GM04503 (cell line): ENCODE measurements around the gene MRPL2.

Source experiments
- DNase-seq: peaks from one replicate; pipeline ENCODE4 v3.0.0-alpha.2; 2012; ENCODE audit warnings: low read depth

The MRPL2 gene

DNA sequence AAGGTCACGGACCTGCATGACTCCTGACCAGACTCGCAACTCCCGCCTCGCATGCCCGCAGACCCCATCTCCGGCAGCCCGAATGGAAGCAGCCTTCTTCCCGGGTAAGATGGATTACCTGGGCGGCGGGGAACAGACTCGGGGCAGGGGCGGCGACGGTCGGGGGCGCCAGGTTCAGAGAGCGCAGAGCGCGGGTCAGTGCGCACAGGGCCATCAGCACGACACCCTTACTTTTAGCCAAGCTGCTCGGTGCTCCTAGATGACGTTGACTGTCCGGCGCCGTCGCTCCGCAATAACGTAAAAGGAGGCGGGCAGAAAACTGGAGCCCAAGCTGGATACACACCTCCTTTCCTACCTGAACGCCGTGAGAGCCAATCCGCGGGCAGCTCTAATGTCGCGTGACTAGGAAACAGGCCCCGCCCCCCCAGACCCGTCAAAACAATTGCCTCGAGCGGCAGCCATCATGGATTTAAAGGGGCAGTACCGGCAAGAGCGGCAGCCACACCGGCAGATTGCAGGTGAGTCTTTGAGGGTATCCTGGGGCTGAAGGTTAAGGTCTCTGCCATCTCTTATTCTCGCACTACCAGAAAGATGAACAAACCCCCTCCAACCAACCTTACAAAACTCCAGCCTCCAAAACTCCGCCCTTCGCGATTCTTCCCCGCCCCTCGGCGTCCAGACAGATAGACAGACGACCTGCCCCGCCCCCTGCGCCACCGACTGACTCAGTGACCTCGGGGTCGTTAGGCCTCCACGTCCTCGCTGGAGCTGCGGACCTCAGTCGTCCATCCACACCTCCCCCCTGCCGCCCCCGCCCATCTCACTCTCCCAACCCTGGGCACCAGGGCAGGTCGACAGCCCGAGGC lies at the start of gene MRPL2, which contains the start of gene KLC4:
MRPL2 (minus strand) TSS at position 267 of the 866 bp plus-strand sequence; CDS start at position 214, 53 bp downstream.
KLC4 (plus strand) TSS at position 464 of the 866 bp plus-strand sequence. CDS start 1,705 bp downstream, outside the sequence.
- peak; percentile 92 for DNase-seq

DNA sequence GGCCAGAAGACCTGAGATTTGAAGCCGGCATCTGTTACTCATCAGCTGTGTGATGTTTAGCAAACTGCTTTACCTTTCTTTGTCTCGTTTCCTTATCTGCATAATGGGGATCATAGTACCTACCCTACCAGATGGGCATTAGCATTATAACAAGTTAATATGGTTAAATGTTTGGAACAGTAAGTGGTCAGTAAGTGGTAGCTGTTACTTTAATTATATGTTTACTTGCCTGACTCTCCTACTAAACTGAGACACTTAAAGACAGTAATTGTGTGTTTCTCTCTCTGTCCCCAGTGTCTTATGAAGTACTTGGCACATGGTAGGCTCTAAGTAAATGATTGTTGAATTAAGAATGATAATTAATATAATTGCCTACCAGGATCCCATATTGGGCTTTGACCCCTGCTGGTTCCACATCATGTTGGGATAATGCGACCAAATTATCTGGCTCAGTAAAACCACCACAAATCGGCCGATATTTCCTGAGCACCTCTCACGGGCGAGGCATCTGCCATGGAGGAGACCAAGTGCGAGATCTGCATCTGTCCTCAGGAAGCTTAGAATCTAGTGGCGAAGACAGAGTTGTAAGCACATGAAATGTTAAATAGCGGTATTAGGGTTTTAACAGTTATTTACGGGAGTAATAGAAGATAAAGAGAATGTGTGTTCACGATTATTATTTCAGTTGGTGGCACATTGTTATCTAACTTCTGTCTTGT lies 48.3 kb upstream of the MRPL2 start:
- no peak for DNase-seq

DNA sequence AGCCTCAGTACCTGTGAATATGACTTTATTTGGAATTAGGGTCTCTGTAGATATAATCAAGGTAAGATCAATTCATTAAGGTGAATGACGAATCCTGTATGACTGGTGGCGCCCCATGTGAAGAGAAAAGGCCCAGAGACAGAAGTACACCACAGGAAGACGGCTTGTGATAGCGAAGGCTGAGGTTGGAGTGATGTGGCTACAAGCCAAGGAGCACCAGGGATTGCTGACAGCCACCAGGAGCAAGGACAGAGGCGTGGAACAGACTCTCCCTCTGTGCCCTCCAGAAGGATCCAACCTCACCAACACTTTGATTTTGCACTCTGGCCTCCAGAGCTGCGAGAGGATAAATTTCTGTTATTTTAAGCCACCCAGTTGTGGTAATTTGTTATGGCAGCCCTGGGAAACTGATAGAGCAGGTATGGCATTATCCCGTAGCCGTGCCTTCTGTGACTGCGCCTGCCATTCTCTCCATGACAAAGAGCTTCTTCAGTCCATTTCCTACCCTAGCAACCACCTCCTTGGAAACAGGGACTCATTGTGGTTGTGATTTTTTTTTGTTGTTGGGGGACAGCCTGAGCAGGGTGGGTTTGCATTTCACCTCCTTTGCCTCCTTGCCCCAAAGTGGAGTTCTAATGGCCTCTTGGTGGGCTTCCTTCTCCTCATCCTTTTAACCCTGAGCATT lies 46.4 kb upstream of the MRPL2 start:
- no peak for DNase-seq

DNA sequence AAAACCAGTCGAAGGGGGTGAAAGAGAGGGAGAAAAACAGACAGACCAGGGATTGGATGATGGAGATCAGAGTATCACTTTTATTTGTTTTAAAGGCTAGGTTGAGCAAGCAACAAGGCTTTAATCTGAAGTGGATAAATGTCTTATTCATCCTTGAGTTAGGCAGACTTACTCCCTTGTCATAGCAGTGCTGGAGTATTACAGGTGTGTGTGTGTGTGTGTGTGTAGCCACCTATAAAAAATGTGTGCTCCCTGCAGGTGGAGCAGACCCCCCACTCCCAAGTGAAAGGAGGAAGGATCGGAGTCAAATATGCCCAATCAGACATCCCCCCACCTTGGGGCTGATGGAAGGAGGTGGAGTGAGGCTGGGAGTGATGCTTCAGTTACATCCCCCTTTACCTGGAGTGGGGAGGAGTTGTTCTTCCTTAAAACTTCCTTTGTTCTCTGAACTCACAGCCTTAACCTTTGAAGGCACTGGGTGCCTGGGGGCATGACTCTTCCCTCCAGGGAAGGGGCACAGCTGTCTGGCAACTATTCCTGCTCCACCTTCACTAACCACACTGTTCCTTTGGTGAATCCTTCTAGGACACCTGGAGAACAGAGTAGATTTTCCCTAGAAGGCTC lies 44.1 kb upstream of the MRPL2 start:
- no peak for DNase-seq

DNA sequence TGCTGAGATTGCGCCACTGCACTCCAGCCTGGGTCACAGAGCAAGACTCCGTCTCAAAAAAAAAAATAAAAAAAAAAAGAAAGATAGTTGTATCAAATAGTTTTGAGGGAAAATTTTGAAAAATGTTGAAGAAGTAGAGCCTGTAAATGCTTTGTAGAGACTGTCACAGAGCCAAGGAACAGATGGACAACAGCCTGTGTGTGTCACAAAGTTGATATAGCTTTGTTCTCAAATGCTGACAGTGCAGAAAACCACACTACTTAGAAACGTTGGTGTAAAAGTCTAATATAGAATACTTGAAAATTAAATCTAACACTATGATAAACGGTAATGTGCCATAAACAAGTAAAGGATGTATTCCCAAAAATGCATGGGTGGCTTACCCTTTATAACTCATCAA lies 42.3 kb upstream of the MRPL2 start:
- no peak for DNase-seq

DNA sequence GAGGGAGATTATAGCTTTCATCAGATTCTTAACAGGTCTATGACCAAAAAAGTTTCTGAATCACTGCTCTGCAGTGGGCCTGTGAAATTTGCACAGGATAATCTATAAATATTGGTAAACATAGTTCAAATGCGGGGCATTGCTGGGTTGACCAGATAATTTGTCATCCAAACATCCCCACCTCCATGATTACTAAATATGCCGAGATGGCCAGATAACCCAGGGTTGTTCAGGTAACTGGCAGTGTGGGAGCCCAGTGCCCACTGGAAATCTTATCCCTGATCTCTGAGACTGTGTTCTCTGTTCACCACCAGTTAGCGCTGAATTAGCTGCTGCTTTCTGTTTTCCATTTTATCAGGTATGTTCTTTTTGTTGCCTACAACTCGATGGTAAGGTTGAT lies 38.3 kb upstream of the MRPL2 start:
- no peak for DNase-seq

DNA sequence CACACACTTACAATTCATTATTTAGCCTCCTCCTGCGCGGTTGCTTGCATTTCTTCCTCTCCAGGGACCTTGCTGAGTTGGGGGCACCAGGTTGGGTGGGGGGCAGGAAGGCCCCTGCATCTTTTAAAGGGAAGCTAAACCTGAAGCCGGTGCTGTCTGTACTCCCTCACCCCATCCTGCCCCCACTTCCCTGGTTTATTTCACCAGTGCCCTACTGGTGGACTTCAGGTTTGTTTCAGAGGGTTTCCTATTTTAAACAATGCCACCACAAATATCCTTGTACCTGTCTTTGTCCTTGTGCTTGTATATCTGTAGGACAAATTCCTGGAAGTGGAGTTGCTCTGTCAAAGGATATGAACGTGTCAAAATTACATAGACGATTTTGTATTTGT lies 37.9 kb upstream of the MRPL2 start:
- DNase-seq: no peak

DNA sequence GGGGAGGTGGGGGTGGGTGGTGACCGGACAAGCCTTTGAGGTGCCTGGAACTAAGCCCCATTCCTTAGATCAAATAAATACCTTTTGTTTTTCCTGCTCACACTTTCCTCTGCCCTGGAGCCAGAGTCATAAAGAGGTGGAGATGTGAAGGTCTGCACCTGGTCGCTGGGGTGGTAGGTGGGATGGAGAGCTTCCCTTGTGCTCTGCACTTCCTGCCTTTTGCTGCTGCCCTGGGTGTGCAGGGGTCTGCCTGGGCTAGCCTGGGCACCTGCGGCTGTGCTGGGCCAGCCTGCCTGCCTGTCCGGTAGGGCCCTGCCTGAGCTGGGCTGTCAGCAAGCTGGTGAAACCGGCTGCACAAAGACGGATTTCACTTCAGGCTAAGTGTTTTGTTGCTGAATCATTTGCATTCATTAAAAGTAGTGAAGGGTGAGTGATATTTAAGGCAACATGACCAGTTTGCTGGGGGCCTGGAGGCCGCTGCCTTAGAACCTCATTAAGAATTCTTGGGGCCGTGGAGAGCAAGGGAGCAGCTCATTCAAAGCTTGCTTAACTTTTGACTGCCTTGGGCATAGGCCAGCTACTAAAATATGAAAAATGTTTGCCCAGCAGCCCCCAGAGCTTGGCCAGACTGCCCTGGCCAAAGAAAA lies 37.3 kb upstream of the MRPL2 start:
- DNase-seq: peak; percentile 90

DNA sequence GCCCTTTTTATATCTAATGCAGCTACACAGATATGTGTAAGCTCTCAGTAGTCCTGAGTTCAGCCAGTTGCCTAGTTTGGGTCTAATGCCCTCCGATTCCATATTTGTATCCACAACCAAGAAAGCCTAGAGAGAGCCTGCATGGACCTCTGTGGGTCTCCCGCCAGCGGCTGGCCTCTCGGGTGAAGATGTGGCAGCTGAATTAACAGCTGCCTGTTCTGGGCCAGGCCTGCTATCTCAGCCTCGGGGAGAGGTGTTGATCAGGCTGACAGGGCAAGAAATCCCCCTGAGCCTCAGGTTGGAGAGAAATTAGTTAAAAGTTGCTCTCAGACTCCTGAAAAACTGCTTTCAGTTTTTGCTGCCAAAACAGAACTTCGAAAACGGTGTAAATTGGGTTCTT lies 36.7 kb upstream of the MRPL2 start:
- DNase-seq: no peak

DNA sequence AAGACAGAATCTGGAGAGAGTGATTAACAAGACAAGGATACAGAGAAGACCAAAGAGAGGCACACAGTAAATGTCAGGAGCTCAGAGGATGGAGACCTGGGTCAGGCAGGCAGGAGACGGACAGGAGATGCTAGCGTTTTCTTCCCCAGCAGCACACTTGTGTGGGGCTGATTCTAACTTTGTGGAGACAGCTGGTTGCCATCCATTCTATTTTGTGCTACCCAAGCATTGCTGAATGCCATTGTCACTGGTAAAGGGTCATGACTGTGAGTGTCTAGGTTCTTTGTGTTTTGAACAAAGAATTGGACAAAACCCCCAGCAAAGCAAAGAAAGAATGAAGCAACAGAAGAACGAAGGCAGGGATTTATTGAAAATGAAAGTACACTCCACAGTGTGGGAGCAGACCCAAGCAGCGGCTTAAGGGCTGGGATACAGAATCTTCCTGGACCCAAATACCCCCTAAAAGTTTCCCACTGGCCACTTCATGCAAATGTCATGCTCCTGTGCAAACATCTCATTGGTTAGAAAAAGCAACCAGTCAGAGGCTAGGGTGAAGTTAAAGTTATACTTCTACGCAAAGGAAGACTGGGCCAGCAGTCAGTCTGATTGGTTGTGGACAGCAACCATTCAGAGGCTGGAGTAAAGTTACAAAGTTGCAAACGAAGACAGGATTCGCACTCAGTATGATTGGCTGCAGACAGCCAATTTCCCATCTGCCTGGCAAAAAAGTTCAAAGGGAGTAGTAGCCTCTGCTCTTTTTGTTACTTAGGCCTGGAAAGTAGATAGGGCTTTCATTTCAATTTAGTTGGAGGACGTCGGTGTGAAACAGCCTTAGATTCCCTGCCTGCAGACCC lies 34.4 kb upstream of the MRPL2 start:
- peak; percentile 82 for DNase-seq

DNA sequence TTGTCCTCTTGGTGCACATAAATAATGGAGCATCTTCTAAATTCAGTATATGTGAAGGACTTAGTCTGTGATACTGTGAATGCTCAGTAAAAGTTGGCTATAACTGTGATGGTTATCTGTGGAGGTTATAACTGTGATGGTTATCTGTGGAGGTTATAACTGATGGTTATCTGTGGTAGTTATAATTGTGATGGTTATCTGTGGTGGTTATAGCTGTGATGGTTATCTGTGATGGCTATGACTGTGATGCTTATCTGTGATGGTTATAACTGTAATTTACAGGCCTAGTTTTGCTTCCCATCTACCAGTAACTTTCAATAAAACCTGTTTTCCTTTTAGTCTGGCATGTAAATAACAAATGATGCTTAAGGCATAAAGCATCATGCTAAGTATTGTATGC lies 33.4 kb upstream of the MRPL2 start:
- no peak for DNase-seq

DNA sequence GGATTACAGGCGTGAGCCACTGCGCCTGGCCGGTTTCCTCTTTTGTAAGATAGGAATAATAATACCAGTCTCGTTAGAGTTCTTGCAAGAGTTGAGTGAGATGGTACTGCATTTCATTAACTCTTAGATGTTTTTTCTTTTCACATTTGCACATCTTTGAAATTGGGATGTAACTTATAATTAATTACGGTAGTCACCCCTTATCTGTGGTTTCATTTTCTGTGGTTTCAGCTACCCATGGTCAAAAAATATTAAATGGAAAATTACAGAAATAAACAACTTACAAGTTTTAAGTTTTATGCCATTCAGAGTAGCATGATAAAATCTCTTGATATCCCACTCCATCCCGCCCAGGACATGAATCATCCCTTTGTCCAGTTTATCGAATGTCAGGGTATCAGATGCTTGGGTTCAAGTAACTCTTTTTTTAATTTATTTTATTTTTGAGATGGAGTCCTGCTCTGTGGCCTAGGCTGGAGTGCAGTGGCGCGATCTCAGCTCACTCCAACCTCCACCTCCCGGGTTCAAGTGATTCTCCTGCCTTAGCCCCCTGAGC lies 32.3 kb upstream of the MRPL2 start:
- DNase-seq: no peak

DNA sequence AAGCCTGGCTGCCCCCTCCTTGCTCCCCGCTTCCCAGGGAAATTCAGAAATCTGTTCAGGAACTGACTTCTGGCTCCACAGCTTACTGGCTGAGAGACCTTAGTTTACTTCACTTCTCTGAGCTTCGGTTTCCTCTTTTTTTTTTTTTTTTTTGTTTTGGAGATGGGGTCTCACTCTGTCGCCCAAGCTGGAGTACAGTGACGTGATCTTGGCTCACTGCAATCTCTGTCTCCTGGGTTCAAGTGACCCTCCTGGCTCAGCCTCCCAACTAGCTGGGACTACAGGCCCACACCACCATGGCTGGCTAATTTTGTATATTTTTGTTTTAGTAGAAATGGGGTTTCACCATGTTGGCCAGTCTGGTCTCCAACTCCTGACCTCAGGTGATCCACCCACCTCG lies 31.8 kb upstream of the MRPL2 start:
- no peak for DNase-seq

DNA sequence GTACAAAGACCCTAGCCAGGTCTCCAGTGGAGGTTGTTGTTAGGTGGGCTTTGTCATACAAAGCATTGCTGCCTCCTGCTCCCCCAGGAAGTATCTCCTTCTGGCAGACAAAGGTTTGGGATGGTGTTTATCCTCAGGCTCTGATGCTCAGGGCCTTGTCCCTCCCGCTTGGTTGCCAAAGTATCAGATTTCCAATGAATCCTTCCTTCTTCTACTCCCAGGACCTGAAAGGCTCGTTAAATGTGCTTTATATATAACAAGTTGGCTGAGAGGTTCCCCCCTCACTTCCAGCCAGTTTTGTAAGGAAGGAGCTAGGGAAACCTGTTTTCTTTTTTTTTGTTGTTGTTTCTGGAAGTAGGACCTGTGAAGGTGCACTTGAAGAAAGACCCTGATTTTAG lies 31.3 kb upstream of the MRPL2 start:
- no peak for DNase-seq

DNA sequence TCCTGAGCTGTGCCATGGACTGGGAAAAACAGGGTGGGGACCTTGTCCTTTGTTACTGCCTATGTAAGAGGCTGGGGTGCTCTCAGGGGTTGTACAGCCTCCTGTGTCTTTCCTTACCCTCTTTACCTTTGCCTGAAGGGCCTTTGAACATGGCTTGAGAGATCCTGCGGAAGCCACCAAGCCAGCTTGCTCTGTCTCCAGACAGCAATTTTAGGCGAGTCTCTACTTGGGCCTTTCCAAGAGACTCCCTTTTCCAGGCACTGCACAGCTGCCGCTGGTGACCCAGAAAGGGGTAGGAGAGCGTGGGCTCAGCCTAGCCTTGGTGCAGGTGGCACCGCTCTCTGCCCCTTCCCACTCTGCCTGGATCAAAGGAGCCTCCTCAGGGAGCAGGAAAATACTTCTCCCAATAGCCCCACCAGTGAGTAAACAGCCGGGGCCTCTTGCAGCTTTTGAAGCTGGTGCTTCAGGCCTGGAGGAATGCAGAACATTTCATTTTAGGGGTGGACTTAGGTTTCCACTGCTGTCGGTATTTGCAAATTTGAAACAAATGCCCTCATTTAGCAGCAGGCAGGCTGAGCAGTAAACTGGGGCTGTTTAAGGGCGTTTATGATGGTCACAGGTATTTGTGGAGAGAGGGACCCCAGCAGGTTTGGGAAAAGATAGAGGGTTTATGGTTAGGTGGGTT lies 30.8 kb upstream of the MRPL2 start:
- no peak for DNase-seq

DNA sequence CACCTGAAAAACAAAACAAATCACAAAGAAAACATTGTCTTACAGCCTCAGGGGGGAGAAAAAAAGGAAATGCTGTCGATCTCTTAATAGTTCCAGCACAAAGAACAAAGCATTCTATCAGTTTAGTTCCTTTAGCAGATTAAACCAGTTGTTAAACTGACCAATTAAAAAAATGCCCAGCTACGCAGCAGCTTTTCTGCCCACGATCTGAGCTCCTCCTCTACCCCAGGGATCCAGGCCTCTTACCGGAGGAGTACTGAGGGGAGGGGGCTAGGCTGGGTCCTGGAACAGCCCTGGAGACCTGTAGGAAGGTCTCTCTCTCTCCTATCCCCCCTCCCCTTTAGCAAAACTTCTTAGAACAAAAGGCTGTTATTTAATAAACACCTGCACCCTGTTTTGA lies 30.2 kb upstream of the MRPL2 start:
- no peak for DNase-seq

DNA sequence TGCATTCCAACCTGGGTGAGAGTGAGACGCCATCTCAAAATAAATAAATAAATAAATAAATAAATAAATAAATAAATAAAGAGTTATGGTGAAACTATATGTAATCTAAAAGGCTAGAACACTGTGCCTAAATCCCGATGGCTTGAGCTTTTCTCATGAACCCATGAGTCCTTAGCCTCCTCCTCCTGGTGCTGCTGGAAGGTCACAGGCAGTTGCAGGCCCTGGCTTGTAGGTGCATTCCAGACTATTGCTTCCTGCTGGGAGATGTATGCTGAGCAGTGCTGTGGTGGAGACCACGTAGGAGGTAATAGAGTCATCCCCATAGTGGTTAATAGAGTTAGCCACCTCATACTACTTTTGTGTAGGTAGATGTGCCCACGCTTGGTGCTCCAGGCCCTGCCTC lies 29.4 kb upstream of the MRPL2 start:
- DNase-seq: no peak

DNA sequence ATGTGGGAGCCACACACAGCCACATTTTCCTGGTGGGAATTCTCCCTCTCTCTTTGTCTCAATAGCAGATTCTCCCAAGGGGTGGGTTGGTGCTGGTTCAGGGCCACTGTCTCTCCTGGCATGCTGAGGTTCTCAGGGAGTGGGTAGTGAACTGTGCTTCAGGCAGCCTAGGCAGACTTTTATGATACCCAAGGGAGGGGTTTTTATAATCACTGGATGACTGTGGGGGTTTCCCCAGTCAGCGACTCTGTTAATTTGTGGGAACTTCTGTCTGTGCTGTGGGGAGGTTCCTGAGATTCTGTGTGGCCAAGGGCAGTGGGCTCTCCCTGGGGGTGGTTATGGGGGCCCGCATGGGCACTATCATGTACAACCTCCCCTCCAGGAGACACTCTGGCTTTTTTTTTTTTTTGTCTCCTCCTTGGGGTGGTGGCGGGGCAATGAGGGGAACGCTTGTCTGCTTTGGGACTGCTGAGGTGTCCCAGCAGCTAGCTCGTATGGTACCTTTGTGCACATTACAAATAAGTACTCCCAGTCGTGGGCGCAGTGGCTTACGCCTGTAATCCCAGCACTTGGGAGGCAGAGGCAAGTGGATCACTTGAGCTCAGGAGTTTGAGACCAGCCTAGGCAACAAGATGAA lies 26.9 kb upstream of the MRPL2 start:
- no peak for DNase-seq
